Neural progenitor cell (in vitro differentiated cells): Measurements from ENCODE around the gene ADCY6. TPM values are rescaled to one million over a fixed set of nuclear protein-coding genes. Genes with fewer than 3 reads are reported as not detected.

Experiments used
- DNase-seq: peaks from one replicate; pipeline ENCODE4 v3.0.0-alpha.2; 2016; ENCODE audit warnings: low spot score
- H2AFZ ChIP-seq: fragments of 200-600 bp; sonication (generic); replicated peaks from 2 replicates; pipeline ENCODE4 v1.6.1; 2016; ENCODE audit warnings: antibody characterized with exemption
- H3F3A ChIP-seq: fragments of 200-600 bp; sonication (generic); 2 replicates; pipeline ENCODE4 v1.6.1; 2016; ENCODE audit warnings: antibody characterized with exemption, low read depth
- H3K27ac ChIP-seq: fragments of 200-600 bp; sonication (generic); 2 replicates; pipeline ENCODE4 v1.5.1; 2016; ENCODE audit warnings: mild to moderate bottlenecking
- H3K27me3 ChIP-seq: fragments of 200-600 bp; sonication (generic); 2 replicates; pipeline ENCODE4 v1.6.1; 2016; ENCODE audit warnings: mild to moderate bottlenecking, moderate library complexity
- H3K36me3 ChIP-seq: fragments of 200-600 bp; sonication (generic); 2 replicates; pipeline ENCODE4 v1.5.1; 2016
- H3K4me1 ChIP-seq: fragments of 200-600 bp; sonication (generic); 2 replicates; pipeline ENCODE4 v1.6.1; 2016; ENCODE audit warnings: mixed run types
- H3K4me2 ChIP-seq: fragments of 200-600 bp; sonication (generic); 2 replicates; pipeline ENCODE4 v1.6.1; 2016
- H3K4me3 ChIP-seq: fragments of 200-600 bp; sonication (generic); 2 replicates; pipeline ENCODE4 v1.5.1; 2016
- H3K79me2 ChIP-seq: fragments of 200-600 bp; sonication (generic); 2 replicates; pipeline ENCODE4 v1.6.1; 2016; ENCODE audit warnings: low read depth
- H3K9ac ChIP-seq: fragments of 200-600 bp; sonication (generic); 2 replicates; pipeline ENCODE4 v1.6.1; 2016
- H3K9me3 ChIP-seq: fragments of 200-600 bp; sonication (generic); 2 replicates; pipeline ENCODE4 v1.5.1; 2016; ENCODE audit warnings: low read depth
- H4K20me1 ChIP-seq: fragments of 200-600 bp; sonication (generic); 2 replicates; pipeline ENCODE4 v1.6.1; 2016; ENCODE audit warnings: low read depth
- H3K27ac Mint-ChIP-seq: 3 replicates; pipeline ENCODE4 v1.8.0; 2021; ENCODE audit warnings: mixed read lengths
- H3K27me3 Mint-ChIP-seq: 2 replicates; pipeline ENCODE4 v1.8.0; 2022; ENCODE audit warnings: low read depth, mild to moderate bottlenecking, inconsistent platforms, moderate library complexity, mixed read lengths; ENCODE audit not compliant: insufficient read depth
- H3K36me3 Mint-ChIP-seq: 3 replicates; pipeline ENCODE4 v1.8.0; 2021; ENCODE audit warnings: mixed read lengths
- H3K4me1 Mint-ChIP-seq: 3 replicates; pipeline ENCODE4 v1.8.0; 2021; ENCODE audit warnings: mixed read lengths
- H3K4me3 Mint-ChIP-seq: 3 replicates; pipeline ENCODE4 v1.8.0; 2021; ENCODE audit warnings: mild to moderate bottlenecking, moderate library complexity, mixed read lengths
- H3K9me3 Mint-ChIP-seq: 3 replicates; pipeline ENCODE4 v1.8.0; 2020; ENCODE audit warnings: mixed read lengths
- EZH2 ChIP-seq: fragments of 200-600 bp; sonication (generic); IDR thresholded peaks from 2 replicates; pipeline ENCODE4 v1.6.1; 2017; ENCODE audit warnings: antibody characterized with exemption, mild to moderate bottlenecking, moderate library complexity
- EZH2phosphoT487 ChIP-seq: fragments of 200-600 bp; sonication (generic); IDR thresholded peaks from 2 replicates; pipeline ENCODE4 v1.6.1; 2017; ENCODE audit warnings: antibody characterized with exemption
- total RNA-seq: library from RNA; depleted of rRNA; stranded (reverse); fragments of >200 nt; gene quantifications from 2 replicates; pipeline ENCODE4 v1.2.3, GENCODE V29; 2015; ENCODE audit warnings: low replicate concordance
- TF ChIP-seq, protein P1 (sequence below): fragments of 200-600 bp; sonication (generic); IDR thresholded peaks from 2 replicates; pipeline ENCODE4 v1.5.1; 2017; ENCODE audit warnings: antibody characterized with exemption, mild to moderate bottlenecking

ADCY6 gene
- total RNA-seq, 1 donor from 2014 or later = 22.4 TPM

DNA sequence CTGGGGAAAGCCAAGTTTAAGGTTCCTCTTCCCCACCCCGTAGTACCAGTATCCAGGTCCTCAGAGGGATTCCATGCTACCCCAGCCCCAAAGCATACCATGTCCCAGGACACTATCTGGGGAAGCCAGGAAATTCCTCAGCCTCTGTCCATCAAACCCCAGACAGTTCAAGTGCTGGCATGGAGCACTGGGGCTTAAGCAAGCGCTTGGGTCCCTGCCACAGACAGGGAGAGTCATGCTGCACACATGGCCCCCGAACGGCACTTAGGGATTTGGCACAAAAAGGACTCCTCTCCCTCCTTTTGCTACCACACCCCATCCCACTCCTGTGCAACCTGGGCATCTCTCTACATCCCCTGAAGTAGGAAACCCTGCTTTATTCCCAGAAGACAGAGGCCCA, 21.8 kb downstream of the ADCY6 start:
- Histone ChIP-seq H3K79me2 (no peaks in the 10 kb centered on the region), H4K20me1 (peaks cover 19% of the 10 kb centered on the region), H3K27me3 (no peaks in the 10 kb centered on the region), H3F3A (peaks cover 17% of the 10 kb centered on the region), H3K36me3 (no peaks in the 10 kb centered on the region), H3K4me2 (no peak overlapping the region), H3K9ac (no peak overlapping the region), H3K4me1 (peaks cover 17% of the 10 kb centered on the region), H2AFZ (no peak overlapping the region), H3K9me3 (no peaks in the 10 kb centered on the region), H3K27ac (no peak overlapping the region), H3K4me3 (no peak overlapping the region)
- no peak for TF ChIP-seq EZH2
- TF ChIP-seq, protein P1, sequence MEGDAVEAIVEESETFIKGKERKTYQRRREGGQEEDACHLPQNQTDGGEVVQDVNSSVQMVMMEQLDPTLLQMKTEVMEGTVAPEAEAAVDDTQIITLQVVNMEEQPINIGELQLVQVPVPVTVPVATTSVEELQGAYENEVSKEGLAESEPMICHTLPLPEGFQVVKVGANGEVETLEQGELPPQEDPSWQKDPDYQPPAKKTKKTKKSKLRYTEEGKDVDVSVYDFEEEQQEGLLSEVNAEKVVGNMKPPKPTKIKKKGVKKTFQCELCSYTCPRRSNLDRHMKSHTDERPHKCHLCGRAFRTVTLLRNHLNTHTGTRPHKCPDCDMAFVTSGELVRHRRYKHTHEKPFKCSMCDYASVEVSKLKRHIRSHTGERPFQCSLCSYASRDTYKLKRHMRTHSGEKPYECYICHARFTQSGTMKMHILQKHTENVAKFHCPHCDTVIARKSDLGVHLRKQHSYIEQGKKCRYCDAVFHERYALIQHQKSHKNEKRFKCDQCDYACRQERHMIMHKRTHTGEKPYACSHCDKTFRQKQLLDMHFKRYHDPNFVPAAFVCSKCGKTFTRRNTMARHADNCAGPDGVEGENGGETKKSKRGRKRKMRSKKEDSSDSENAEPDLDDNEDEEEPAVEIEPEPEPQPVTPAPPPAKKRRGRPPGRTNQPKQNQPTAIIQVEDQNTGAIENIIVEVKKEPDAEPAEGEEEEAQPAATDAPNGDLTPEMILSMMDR = no peak
- no peak for TF ChIP-seq EZH2phosphoT487
- no peak overlapping the region for H3K4me3 Mint-ChIP-seq
- DNase-seq = no peak
- no peak overlapping the region for H3K27ac Mint-ChIP-seq
- H3K4me1 Mint-ChIP-seq = peaks cover 18% of the 10 kb centered on the region
- peaks cover 36% of the 10 kb centered on the region for H3K36me3 Mint-ChIP-seq
- H3K9me3 Mint-ChIP-seq = no peaks in the 10 kb centered on the region
- H3K27me3 Mint-ChIP-seq = peaks cover 11% of the 10 kb centered on the region

DNA sequence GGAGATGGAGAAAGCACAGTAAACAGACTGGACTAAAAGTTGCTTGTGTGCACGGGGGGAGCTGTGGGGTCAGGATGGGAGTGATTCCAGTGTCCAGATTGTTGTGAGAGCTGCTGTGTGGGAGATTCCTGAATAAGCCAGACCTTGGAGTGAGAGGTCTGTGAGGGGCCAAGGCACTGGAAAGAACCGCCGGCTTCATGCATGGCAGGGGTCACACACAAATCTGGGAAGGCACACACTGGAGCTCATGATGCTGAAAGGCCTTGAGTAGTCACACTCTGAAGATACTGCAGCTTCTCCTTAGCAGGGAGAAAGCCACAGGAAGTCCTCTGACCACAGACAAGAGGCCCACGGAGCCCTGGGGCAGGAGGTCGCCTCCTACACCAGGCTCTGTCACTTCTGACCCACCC, 23.1 kb downstream of the ADCY6 start:
- H2AFZ ChIP-seq = no peak overlapping the region
- Mint-ChIP-seq H3K27me3 (peaks cover 11% of the 10 kb centered on the region), H3K4me3 (no peak overlapping the region), H3K36me3 (peaks cover 25% of the 10 kb centered on the region), H3K27ac (no peak overlapping the region), H3K4me1 (peaks cover 18% of the 10 kb centered on the region), H3K9me3 (no peaks in the 10 kb centered on the region)
- H3K4me2 ChIP-seq = no peak overlapping the region
- H3K9me3 ChIP-seq = no peaks in the 10 kb centered on the region
- no peak overlapping the region for H3K27ac ChIP-seq
- peaks cover 17% of the 10 kb centered on the region for H3K4me1 ChIP-seq
- no peak overlapping the region for H3K9ac ChIP-seq
- H3F3A ChIP-seq = peaks cover 17% of the 10 kb centered on the region
- H3K36me3 ChIP-seq = no peaks in the 10 kb centered on the region
- TF ChIP-seq, protein P1 = no peak
- TF ChIP-seq EZH2phosphoT487 (no peak), EZH2 (no peak)
- H3K27me3 ChIP-seq = no peaks in the 10 kb centered on the region
- DNase-seq = no peak
- peaks cover 19% of the 10 kb centered on the region for H4K20me1 ChIP-seq
- no peaks in the 10 kb centered on the region for H3K79me2 ChIP-seq
- no peak overlapping the region for H3K4me3 ChIP-seq

DNA sequence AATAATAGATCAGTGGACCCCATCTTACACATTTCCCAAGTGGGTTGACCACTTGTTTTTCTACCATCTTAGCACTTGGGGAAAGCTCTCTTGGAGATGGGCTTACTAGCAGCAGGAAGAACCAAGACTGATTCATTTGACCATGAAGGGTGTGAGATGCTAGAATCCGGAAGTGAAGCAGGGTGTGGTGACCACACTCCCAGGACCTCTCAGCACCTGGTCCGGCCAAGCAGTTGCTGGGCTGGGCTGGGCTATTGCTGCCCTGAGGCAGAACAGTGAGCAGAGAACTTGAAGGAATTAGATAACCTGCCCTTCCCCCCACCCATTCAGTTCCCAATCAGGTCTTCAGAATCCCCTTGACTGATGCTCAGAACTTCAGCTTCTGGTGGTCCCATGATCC, 24.4 kb downstream of the ADCY6 start:
- H3K4me2 ChIP-seq = no peak overlapping the region

More for the DNA sequence above, 24.4 kb downstream of the ADCY6 start:
- Mint-ChIP-seq H3K4me1 (peaks cover 18% of the 10 kb centered on the region), H3K36me3 (peaks cover 17% of the 10 kb centered on the region), H3K27me3 (peaks cover 8% of the 10 kb centered on the region), H3K4me3 (no peak overlapping the region), H3K9me3 (no peaks in the 10 kb centered on the region), H3K27ac (no peak overlapping the region)
- Histone ChIP-seq H3K27ac (no peak overlapping the region), H2AFZ (no peak overlapping the region), H3K27me3 (no peaks in the 10 kb centered on the region), H3K79me2 (no peaks in the 10 kb centered on the region), H3K9ac (no peak overlapping the region), H3K4me1 (peaks cover 17% of the 10 kb centered on the region), H4K20me1 (peaks cover 19% of the 10 kb centered on the region), H3F3A (peaks cover 17% of the 10 kb centered on the region), H3K4me3 (no peak overlapping the region), H3K9me3 (no peaks in the 10 kb centered on the region), H3K36me3 (no peaks in the 10 kb centered on the region)
- no peak for DNase-seq
- TF ChIP-seq EZH2 (no peak), EZH2phosphoT487 (no peak)
- TF ChIP-seq, protein P1 = no peak
